Measurements from ENCODE around the gene UPK3A. TPM values are rescaled to one million over a fixed set of nuclear protein-coding genes. Genes with fewer than 3 reads are reported as not detected.

Gene UPK3A
- total and polyA plus RNA-seq, 2 of the 13 experiments (the other 11 are each of a cell fraction or from before 2014, with no cell fraction given): 10.5 to 13.8 TPM

DNA sequence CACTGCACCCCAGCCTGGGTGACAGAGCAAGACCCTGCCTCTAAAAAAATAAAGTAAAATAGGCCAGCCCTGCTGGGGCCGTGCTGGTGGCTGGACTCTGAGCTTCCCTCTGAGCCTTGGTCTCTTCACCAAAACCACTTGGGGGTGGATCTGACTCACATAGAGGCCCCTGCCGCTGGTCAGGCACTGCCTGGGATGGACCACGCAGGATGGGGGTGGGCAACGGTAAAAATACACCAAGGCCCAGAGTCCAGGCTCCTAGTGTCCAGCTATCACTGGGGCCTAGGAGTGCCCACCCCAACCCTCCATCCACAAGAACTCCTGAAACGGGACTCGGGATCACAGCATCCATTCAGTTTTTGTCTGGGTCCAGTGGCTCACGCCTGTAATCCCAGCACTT lies 12.3 kb upstream of the UPK3A start (continued):
- no peak for TF ChIP-seq MATR3 (CRISPR knock-in tag; IDR thresholded peaks at IDR 0.05)
- TF ChIP-seq SYNCRIP (IDR thresholded peaks at IDR 0.05; ENCODE audit: insufficient read depth, low read depth, low read length): no peak
- TF ChIP-seq, protein P1, sequence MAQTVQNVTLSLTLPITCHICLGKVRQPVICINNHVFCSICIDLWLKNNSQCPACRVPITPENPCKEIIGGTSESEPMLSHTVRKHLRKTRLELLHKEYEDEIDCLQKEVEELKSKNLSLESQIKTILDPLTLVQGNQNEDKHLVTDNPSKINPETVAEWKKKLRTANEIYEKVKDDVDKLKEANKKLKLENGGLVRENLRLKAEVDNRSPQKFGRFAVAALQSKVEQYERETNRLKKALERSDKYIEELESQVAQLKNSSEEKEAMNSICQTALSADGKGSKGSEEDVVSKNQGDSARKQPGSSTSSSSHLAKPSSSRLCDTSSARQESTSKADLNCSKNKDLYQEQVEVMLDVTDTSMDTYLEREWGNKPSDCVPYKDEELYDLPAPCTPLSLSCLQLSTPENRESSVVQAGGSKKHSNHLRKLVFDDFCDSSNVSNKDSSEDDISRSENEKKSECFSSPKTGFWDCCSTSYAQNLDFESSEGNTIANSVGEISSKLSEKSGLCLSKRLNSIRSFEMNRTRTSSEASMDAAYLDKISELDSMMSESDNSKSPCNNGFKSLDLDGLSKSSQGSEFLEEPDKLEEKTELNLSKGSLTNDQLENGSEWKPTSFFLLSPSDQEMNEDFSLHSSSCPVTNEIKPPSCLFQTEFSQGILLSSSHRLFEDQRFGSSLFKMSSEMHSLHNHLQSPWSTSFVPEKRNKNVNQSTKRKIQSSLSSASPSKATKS (CRISPR knock-in tag; IDR thresholded peaks at IDR 0.05): no peak
- TF ChIP-seq, protein P2, sequence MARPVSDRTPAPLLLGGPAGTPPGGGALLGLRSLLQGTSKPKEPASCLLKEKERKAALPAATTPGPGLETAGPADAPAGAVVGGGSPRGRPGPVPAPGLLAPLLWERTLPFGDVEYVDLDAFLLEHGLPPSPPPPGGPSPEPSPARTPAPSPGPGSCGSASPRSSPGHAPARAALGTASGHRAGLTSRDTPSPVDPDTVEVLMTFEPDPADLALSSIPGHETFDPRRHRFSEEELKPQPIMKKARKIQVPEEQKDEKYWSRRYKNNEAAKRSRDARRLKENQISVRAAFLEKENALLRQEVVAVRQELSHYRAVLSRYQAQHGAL (CRISPR knock-in tag; IDR thresholded peaks at IDR 0.05; ENCODE audit: not compliant biosample characterization): no peak
- no peak for TF ChIP-seq MAF1 (CRISPR knock-in tag; IDR thresholded peaks at IDR 0.05; ENCODE audit: borderline replicate concordance)
- TF ChIP-seq ZNF761 (CRISPR knock-in tag; conservative IDR thresholded peaks at IDR 0.05): no peak
- TF ChIP-seq GATAD1 (CRISPR knock-in tag; IDR thresholded peaks at IDR 0.05): peak; percentile 41; the same call in 1 of the 2 replicates
- no peak for TF ChIP-seq ZFYVE20 (CRISPR knock-in tag; IDR thresholded peaks at IDR 0.05; ENCODE audit: borderline replicate concordance, low read depth)
- TF ChIP-seq, protein P3, sequence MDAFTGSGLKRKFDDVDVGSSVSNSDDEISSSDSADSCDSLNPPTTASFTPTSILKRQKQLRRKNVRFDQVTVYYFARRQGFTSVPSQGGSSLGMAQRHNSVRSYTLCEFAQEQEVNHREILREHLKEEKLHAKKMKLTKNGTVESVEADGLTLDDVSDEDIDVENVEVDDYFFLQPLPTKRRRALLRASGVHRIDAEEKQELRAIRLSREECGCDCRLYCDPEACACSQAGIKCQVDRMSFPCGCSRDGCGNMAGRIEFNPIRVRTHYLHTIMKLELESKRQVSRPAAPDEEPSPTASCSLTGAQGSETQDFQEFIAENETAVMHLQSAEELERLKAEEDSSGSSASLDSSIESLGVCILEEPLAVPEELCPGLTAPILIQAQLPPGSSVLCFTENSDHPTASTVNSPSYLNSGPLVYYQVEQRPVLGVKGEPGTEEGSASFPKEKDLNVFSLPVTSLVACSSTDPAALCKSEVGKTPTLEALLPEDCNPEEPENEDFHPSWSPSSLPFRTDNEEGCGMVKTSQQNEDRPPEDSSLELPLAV (CRISPR knock-in tag; conservative IDR thresholded peaks at IDR 0.05; ENCODE audit: low read depth): no peak
- TF ChIP-seq ARNTL (CRISPR knock-in tag; IDR thresholded peaks at IDR 0.05): no peak
- no peak for TF ChIP-seq HHEX (CRISPR knock-in tag; IDR thresholded peaks at IDR 0.05)
- TF ChIP-seq ZMYM3 (CRISPR knock-in tag; IDR thresholded peaks at IDR 0.05): peak; percentile 36; the same call in 1 of the 2 replicates
- TF ChIP-seq SOX13 (IDR thresholded peaks at IDR 0.05): no peak
- TF ChIP-seq SOX13 (CRISPR knock-in tag; conservative IDR thresholded peaks at IDR 0.05 in 1 of 2, IDR thresholded peaks at IDR 0.05 in 1 of 2): peak in 1 of 2 experiments; percentile 37; a peak in 1 of 4 replicates
- TF ChIP-seq ZNF792 (CRISPR knock-in tag; IDR thresholded peaks at IDR 0.05): no peak
- TF ChIP-seq ZNF749 (CRISPR knock-in tag; IDR thresholded peaks at IDR 0.05; ENCODE audit: borderline replicate concordance): no peak
- TF ChIP-seq, protein P4, sequence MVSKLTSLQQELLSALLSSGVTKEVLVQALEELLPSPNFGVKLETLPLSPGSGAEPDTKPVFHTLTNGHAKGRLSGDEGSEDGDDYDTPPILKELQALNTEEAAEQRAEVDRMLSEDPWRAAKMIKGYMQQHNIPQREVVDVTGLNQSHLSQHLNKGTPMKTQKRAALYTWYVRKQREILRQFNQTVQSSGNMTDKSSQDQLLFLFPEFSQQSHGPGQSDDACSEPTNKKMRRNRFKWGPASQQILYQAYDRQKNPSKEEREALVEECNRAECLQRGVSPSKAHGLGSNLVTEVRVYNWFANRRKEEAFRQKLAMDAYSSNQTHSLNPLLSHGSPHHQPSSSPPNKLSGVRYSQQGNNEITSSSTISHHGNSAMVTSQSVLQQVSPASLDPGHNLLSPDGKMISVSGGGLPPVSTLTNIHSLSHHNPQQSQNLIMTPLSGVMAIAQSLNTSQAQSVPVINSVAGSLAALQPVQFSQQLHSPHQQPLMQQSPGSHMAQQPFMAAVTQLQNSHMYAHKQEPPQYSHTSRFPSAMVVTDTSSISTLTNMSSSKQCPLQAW (CRISPR knock-in tag; IDR thresholded peaks at IDR 0.05): 0 out of 2 replicates have a peak, but pooled peaks have one; percentile 57
- no peak for TF ChIP-seq HNRNPH1 (optimal IDR thresholded peaks at IDR 0.05; ENCODE audit: low read depth, low read length)
- no peak for TF ChIP-seq ZNF3 (CRISPR knock-in tag; IDR thresholded peaks at IDR 0.05)
- TF ChIP-seq, protein P5, sequence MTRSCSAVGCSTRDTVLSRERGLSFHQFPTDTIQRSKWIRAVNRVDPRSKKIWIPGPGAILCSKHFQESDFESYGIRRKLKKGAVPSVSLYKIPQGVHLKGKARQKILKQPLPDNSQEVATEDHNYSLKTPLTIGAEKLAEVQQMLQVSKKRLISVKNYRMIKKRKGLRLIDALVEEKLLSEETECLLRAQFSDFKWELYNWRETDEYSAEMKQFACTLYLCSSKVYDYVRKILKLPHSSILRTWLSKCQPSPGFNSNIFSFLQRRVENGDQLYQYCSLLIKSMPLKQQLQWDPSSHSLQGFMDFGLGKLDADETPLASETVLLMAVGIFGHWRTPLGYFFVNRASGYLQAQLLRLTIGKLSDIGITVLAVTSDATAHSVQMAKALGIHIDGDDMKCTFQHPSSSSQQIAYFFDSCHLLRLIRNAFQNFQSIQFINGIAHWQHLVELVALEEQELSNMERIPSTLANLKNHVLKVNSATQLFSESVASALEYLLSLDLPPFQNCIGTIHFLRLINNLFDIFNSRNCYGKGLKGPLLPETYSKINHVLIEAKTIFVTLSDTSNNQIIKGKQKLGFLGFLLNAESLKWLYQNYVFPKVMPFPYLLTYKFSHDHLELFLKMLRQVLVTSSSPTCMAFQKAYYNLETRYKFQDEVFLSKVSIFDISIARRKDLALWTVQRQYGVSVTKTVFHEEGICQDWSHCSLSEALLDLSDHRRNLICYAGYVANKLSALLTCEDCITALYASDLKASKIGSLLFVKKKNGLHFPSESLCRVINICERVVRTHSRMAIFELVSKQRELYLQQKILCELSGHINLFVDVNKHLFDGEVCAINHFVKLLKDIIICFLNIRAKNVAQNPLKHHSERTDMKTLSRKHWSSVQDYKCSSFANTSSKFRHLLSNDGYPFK (CRISPR knock-in tag; IDR thresholded peaks at IDR 0.05; ENCODE audit: borderline replicate concordance): no peak; the same call in 1 of the 2 replicates
- no peak for TF ChIP-seq CHD2 (IDR thresholded peaks at IDR 0.05; ENCODE audit: low read depth, low read length)
- no peak for TF ChIP-seq ZNF235 (CRISPR knock-in tag; IDR thresholded peaks at IDR 0.05; ENCODE audit: borderline replicate concordance)
